SK-N-SH treated with all-trans-retinoic acid at 6 μM for 48 hours (cell line): ENCODE data around the gene DOCK1.

ENCODE experiments used
- ATAC-seq: fragments of 200-7000 bp; cut with Tn5 transposase; 3 replicates; pipeline ENCODE4 v1.9.1; 2020; ENCODE audit warnings: mild to moderate bottlenecking, moderate library complexity
- ARNTL ChIP-seq: fragments of 450-650 bp; formaldehyde crosslinking; IDR thresholded peaks from 2 replicates; pipeline ENCODE4 v1.5.0; 2020; ENCODE audit warnings: low read depth, mild to moderate bottlenecking, moderate library complexity, borderline replicate concordance
- CREB5 ChIP-seq: fragments of 250-450 bp; sonication (Bioruptor Pico); IDR thresholded peaks from 2 replicates; pipeline ENCODE4 v1.5.1; 2020; ENCODE audit warnings: low read depth, mild to moderate bottlenecking, moderate library complexity
- CSDC2 ChIP-seq: fragments of 250-450 bp; sonication (Bioruptor Pico); IDR thresholded peaks from 2 replicates; pipeline ENCODE4 v1.5.0; 2020; ENCODE audit warnings: mild to moderate bottlenecking, moderate library complexity
- CSRNP3 ChIP-seq: fragments of 250-450 bp; sonication (Bioruptor Pico); IDR thresholded peaks from 2 replicates; pipeline ENCODE4 v1.5.1; 2021; ENCODE audit warnings: mild to moderate bottlenecking, moderate library complexity
- ESRRG ChIP-seq: fragments of 250-450 bp; sonication (Bioruptor Pico); IDR thresholded peaks from 2 replicates; pipeline ENCODE4 v1.6.1; 2021; ENCODE audit warnings: mild to moderate bottlenecking
- ISL1 ChIP-seq: fragments of 250-450 bp; sonication (Bioruptor Pico); IDR thresholded peaks from 2 replicates; pipeline ENCODE4 v2.1.2; 2022; ENCODE audit warnings: mild to moderate bottlenecking, moderate library complexity
- OSR1 ChIP-seq: fragments of 250-450 bp; sonication (Bioruptor Pico); IDR thresholded peaks from 2 replicates; pipeline ENCODE4 v1.8.0; 2022; ENCODE audit warnings: moderate library complexity, mild to moderate bottlenecking, inconsistent platforms
- PATZ1 ChIP-seq: fragments of 250-450 bp; sonication (Bioruptor Pico); IDR thresholded peaks from 2 replicates; pipeline ENCODE4 v1.8.0; 2020; ENCODE audit warnings: mild to moderate bottlenecking, moderate library complexity, borderline replicate concordance
- POU6F1 ChIP-seq: fragments of 250-450 bp; sonication (Bioruptor Pico); IDR thresholded peaks from 2 replicates; pipeline ENCODE4 v1.8.0; 2021; ENCODE audit warnings: low read depth, mild to moderate bottlenecking, moderate library complexity, borderline replicate concordance
- PPARA ChIP-seq: fragments of 250-450 bp; sonication (Bioruptor Pico); IDR thresholded peaks from 2 replicates; pipeline ENCODE4 v1.5.0; 2020; ENCODE audit warnings: mild to moderate bottlenecking, borderline replicate concordance
- RARB ChIP-seq: fragments of 250-450 bp; sonication (Bioruptor Pico); IDR thresholded peaks from 2 replicates; pipeline ENCODE4 v1.8.0; 2021; ENCODE audit warnings: mild to moderate bottlenecking, moderate library complexity
- SNAI2 ChIP-seq: fragments of 250-450 bp; sonication (Bioruptor Pico); IDR thresholded peaks from 2 replicates; pipeline ENCODE4 v1.5.0; 2020; ENCODE audit warnings: mild to moderate bottlenecking, moderate library complexity
- TCF4 ChIP-seq: fragments of 250-450 bp; sonication (Bioruptor Pico); IDR thresholded peaks from 2 replicates; pipeline ENCODE4 v1.8.0; 2021; ENCODE audit warnings: mild to moderate bottlenecking, moderate library complexity, borderline replicate concordance
- TSHZ2 ChIP-seq: fragments of 250-450 bp; sonication (Bioruptor Pico); IDR thresholded peaks from 2 replicates; pipeline ENCODE4 v1.5.0; 2020; ENCODE audit warnings: mild to moderate bottlenecking, moderate library complexity
- ZFP3 ChIP-seq: fragments of 250-450 bp; sonication (Bioruptor Pico); IDR thresholded peaks from 2 replicates; pipeline ENCODE4 v1.5.0; 2020; ENCODE audit warnings: mild to moderate bottlenecking, moderate library complexity
- ZFP30 ChIP-seq: fragments of 450-650 bp; formaldehyde crosslinking; IDR thresholded peaks from 2 replicates; pipeline ENCODE4 v1.5.0; 2022; ENCODE audit warnings: mild to moderate bottlenecking, moderate library complexity
- ZNF565 ChIP-seq: fragments of 450-650 bp; formaldehyde crosslinking; conservative IDR thresholded peaks from 2 replicates; pipeline ENCODE4 v1.5.0; 2020; ENCODE audit warnings: low read depth, mild to moderate bottlenecking, moderate library complexity
- ZNF70 ChIP-seq: fragments of 450-650 bp; formaldehyde crosslinking; IDR thresholded peaks from 2 replicates; pipeline ENCODE4 v1.5.0; 2020; ENCODE audit warnings: mild to moderate bottlenecking, moderate library complexity
- ZNF8 ChIP-seq: fragments of 450-650 bp; formaldehyde crosslinking; IDR thresholded peaks from 2 replicates; pipeline ENCODE4 v1.5.0; 2020; ENCODE audit warnings: mild to moderate bottlenecking, moderate library complexity

DOCK1 gene

GRCh38 chr10:126955396-126955795, 50.2 kb downstream of the DOCK1 start:
- ATAC-seq, result no peak
- TF ChIP-seq ESRRG (no peak), TCF4 (CRISPR knock-in tag) (no peak), POU6F1 (CRISPR knock-in tag) (no peak), CSDC2 (CRISPR knock-in tag) (no peak), CREB5 (CRISPR knock-in tag) (no peak), ZFP3 (no peak), SNAI2 (no peak), ZFP30 (no peak), ZNF8 (CRISPR knock-in tag) (no peak), RARB (no peak), ZNF565 (no peak), PPARA (CRISPR knock-in tag) (no peak), ISL1 (CRISPR knock-in tag) (no peak), ARNTL (CRISPR knock-in tag) (no peak), OSR1 (CRISPR knock-in tag) (no peak)

GRCh38 chr10:126955934-126956711, 50.9 kb downstream of the DOCK1 start:
- TF ChIP-seq TSHZ2 (no peak), PATZ1 (CRISPR knock-in tag) (no peak), ZNF70 (no peak), ARNTL (CRISPR knock-in tag) (no peak), ZFP3 (no peak), CSDC2 (CRISPR knock-in tag) (no peak), CSRNP3 (CRISPR knock-in tag) (no peak)
- ATAC-seq, result no peak

GRCh38 chr10:126956712-126957108, 51.5 kb downstream of the DOCK1 start:
- ATAC-seq, result no peak
- no peak for TF ChIP-seq TSHZ2
- TF ChIP-seq, all 23 proteins: peak for 0
